Natural killer cell (primary cell): ENCODE results near the gene PFKFB3. TPM values are rescaled to one million over a fixed set of nuclear protein-coding genes. Genes with fewer than 3 reads are reported as not detected.
A peak's percentile ranks its signal among the peaks of the same experiment; 100 is the strongest.

Source experiments
- ATAC-seq, 3 donors: fragments of 150-1000 bp in 2 of 3; fragments of 200-7000 bp in 1 of 3; cut with Tn5 transposase; 1 replicate in 1 of 3; 2 replicates in 2 of 3; pipeline ENCODE4 v1.10.0; 2021; ENCODE audit warnings: mild to moderate bottlenecking in 2 of 3, moderate library complexity in 2 of 3
- DNase-seq, 2 donors: peaks; one replicate each; pipeline versions ENCODE4 v3.0.0 to v3.0.0-alpha.2; 2013 to 2021; ENCODE audit warnings: mixed read lengths in 1 of 2
- H3K27ac ChIP-seq: one replicate; pipeline ENCODE4 v1.5.1; 2013; ENCODE audit warnings: mild to moderate bottlenecking, low read length
- H3K27me3 ChIP-seq: one replicate; pipeline ENCODE4 v1.6.1; 2013; ENCODE audit warnings: low read length; ENCODE audit not compliant: control insufficient read depth, insufficient read depth
- H3K36me3 ChIP-seq: one replicate; pipeline ENCODE4 v1.6.1; 2013; ENCODE audit warnings: low read length; ENCODE audit not compliant: control insufficient read depth, insufficient read depth
- H3K4me1 ChIP-seq: one replicate; pipeline ENCODE4 v1.6.1; 2013; ENCODE audit warnings: low read length; ENCODE audit not compliant: control insufficient read depth, insufficient read depth
- H3K4me3 ChIP-seq: one replicate; pipeline ENCODE4 v1.5.1; 2013; ENCODE audit warnings: low read length
- H3K9me3 ChIP-seq: one replicate; pipeline ENCODE4 v1.6.1; 2013; ENCODE audit warnings: low read length; ENCODE audit not compliant: control insufficient read depth, insufficient read depth
- H3K27ac Mint-ChIP-seq, 2 donors: one replicate each; pipeline ENCODE4 v1.8.0; 2022; ENCODE audit warnings: mild to moderate bottlenecking in 2 of 2, mixed read lengths in 2 of 2, moderate library complexity in 1 of 2
- H3K27me3 Mint-ChIP-seq, 2 donors: one replicate each; pipeline ENCODE4 v1.8.0; 2022; ENCODE audit warnings: low read depth in 2 of 2, mixed read lengths in 2 of 2
- H3K36me3 Mint-ChIP-seq: one replicate; pipeline ENCODE4 v1.8.0; 2022; ENCODE audit warnings: mixed read lengths
- H3K4me1 Mint-ChIP-seq, 2 donors: one replicate each; pipeline ENCODE4 v1.8.0; 2022; ENCODE audit warnings: mixed read lengths in 2 of 2
- H3K4me3 Mint-ChIP-seq: one replicate; pipeline ENCODE4 v1.8.0; 2022; ENCODE audit warnings: mild to moderate bottlenecking, moderate library complexity, mixed read lengths
- H3K9me3 Mint-ChIP-seq, 2 donors: one replicate each; pipeline ENCODE4 v1.8.0; 2022; ENCODE audit warnings: mixed read lengths in 2 of 2
- CTCF ChIP-seq: fragments of 200-600 bp; IDR thresholded peaks from one replicate; pipeline ENCODE4 v1.8.0; 2022; ENCODE audit warnings: antibody characterized with exemption
- WGBS: methylation state at CpG from one replicate; pipeline ENCODE4 v1.1.7; 2013; ENCODE audit warnings: missing lambda C conversion rate; ENCODE audit not compliant: insufficient coverage; 5-methylcytosine and 5-hydroxymethylcytosine counted together
- intact Hi-C: fragments of 100-400 bp; cut with micrococcal nuclease; formaldehyde crosslinking; loops from one replicate; pipeline ENCODE4 v1.14.2; 2022
- total RNA-seq, 4 donors: library from RNA; stranded (reverse); fragments of 120-200 nt in 1 of 4; gene quantifications; one replicate each; pipeline versions ENCODE4 v1.2.3 to v1.2.4, GENCODE V29; 2013 to 2022

Gene PFKFB3
- total RNA-seq: 10 to 100 TPM; 33.4 to 59.7 (median 39.0) TPM
- 13.5 TPM for total RNA-seq (2013)

- Mint-ChIP-seq H3K36me3 (no peaks in the 10 kb centered on the region), H3K4me3 (peak within 1 kb of the TSS; percentile 94), H3K27ac (peak within 1 kb of the TSS; percentile 28 to 77), H3K4me1 (peaks cover 21 to 38% of the 10 kb centered on the region in 2 donors), H3K9me3 (no peaks in the 10 kb centered on the region), H3K27me3 (no peaks in the 10 kb centered on the region)
- peak within 1 kb of the TSS; percentile 42 for H3K27ac ChIP-seq
- peaks cover 2% of the 10 kb centered on the region for H3K27me3 ChIP-seq
- TF ChIP-seq CTCF: peak; percentile 95
- DNase-seq: peak; percentile 84 to 94
- intact Hi-C loops: loop anchor here (1.0 to 10.0 kb wide), 4 partner anchors 41 to 474 kb away; no protein-coding TSS in a partner anchor
- H3K9me3 ChIP-seq: no peaks in the 10 kb centered on the region
- peaks cover 31% of the 10 kb centered on the region for H3K4me1 ChIP-seq
- peak; percentile 77 to 86 (median 78) for ATAC-seq
- H3K36me3 ChIP-seq: no peaks in the 10 kb centered on the region
- under 1% methylated on average over 75 of the region's 75 CpGs for WGBS
- H3K4me3 ChIP-seq: peak within 1 kb of the TSS; percentile 59
Measured at GRCh38 chr10:6202684-6203330, at the start of gene PFKFB3. PFKFB3 (plus strand) TSS chr10:6202932; CDS start chr10:6203261, 329 bp downstream.

GRCh38 chr10:6153845-6154244 is 48.9 kb upstream of the PFKFB3 start:
- no peaks in the 10 kb centered on the region for H3K9me3 Mint-ChIP-seq
- Histone ChIP-seq H3K4me3 (no peak overlapping the region), H3K27ac (no peak overlapping the region), H3K27me3 (no peaks in the 10 kb centered on the region), H3K36me3 (no peaks in the 10 kb centered on the region), H3K9me3 (no peaks in the 10 kb centered on the region), H3K4me1 (peaks cover 19% of the 10 kb centered on the region)
- intact Hi-C loops: loop anchor here (5.0 kb wide), 1 partner anchor 67 kb away; the partner anchor contains the start of gene RBM17
- H3K36me3 Mint-ChIP-seq: no peaks in the 10 kb centered on the region
- DNase-seq: no peak
- no peak overlapping the region for H3K27ac Mint-ChIP-seq
- no peaks in the 10 kb centered on the region for H3K27me3 Mint-ChIP-seq
- no peak for TF ChIP-seq CTCF
- 82% methylated on average over 7 of the region's 7 CpGs for WGBS
- no peak overlapping the region for H3K4me3 Mint-ChIP-seq
- ATAC-seq: peak in 1 of 3 donors; percentile 40
- peaks cover 12 to 15% of the 10 kb centered on the region in 2 donors for H3K4me1 Mint-ChIP-seq

DNA sequence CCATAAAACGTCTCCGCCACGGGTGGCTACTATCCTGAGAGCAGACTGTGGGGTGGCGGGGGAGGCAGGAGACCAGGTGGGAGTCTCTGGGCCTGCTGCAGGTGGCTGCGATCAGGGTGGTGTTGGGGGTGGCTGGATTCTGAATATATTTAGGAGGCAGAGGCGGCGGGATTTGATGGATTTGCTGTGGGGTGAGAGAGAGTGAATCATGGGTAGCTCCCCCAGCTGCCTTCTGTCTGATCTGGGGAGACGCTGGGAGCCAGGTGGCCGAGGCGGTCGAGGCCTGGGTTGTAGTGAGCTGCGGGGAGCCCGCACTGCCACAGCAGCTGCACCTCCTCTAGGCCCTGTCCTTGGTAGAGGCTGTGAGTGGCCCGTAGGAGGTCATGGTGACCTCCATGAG is 48.2 kb upstream of the PFKFB3 start:
- Histone ChIP-seq H3K27ac (no peak overlapping the region), H3K9me3 (no peaks in the 10 kb centered on the region), H3K4me3 (no peak overlapping the region), H3K4me1 (peaks cover 17% of the 10 kb centered on the region), H3K36me3 (no peaks in the 10 kb centered on the region), H3K27me3 (no peaks in the 10 kb centered on the region)
- peaks cover 12 to 13% of the 10 kb centered on the region in 2 donors for H3K4me1 Mint-ChIP-seq
- no peak overlapping the region for H3K4me3 Mint-ChIP-seq
- no peak overlapping the region for H3K27ac Mint-ChIP-seq
- ATAC-seq (no peak), DNase-seq (no peak)
- no peak for TF ChIP-seq CTCF
- H3K27me3 Mint-ChIP-seq: no peaks in the 10 kb centered on the region
- intact Hi-C loops: loop anchor here (5.0 kb wide), 1 partner anchor 67 kb away; the partner anchor contains the start of gene RBM17
- H3K9me3 Mint-ChIP-seq: no peaks in the 10 kb centered on the region
- H3K36me3 Mint-ChIP-seq: no peaks in the 10 kb centered on the region
- WGBS: 95% methylated on average over 14 of the region's 14 CpGs
